ENCODE results near the gene TMEM179B.
"Not testable (repeated sequence)": the region's sequence is repeated elsewhere in the genome, so short reads cannot be mapped to it uniquely, and the experiment has no call there.

The TMEM179B gene

GRCh38 chr11:62787005-62787759, at the start of gene TMEM179B:
Gene TMEM179B (plus strand): TSS chr11:62787402. CDS start chr11:62787432, 30 bp downstream.
- peak; percentile 92 for DNase-seq

- no peak for DNase-seq
Measured at GRCh38 chr11:62747475-62748160, 39.6 kb upstream of the TMEM179B start.

GRCh38 chr11:62749931-62750330, 37.3 kb upstream of the TMEM179B start:
- not testable (repeated sequence) for DNase-seq

- DNase-seq: no peak
Measured at GRCh38 chr11:62752177-62752785, 34.9 kb upstream of the TMEM179B start.

GRCh38 chr11:62752994-62753735, 34.0 kb upstream of the TMEM179B start:
- DNase-seq: no peak

GRCh38 chr11:62753736-62754603, 33.2 kb upstream of the TMEM179B start, which contains the start of gene ZBTB3:
Gene ZBTB3 (minus strand): TSS chr11:62754160. CDS start chr11:62753664, 496 bp downstream.
- peak; percentile 97 for DNase-seq

- DNase-seq: no peak
Measured at GRCh38 chr11:62755086-62755615, 32.1 kb upstream of the TMEM179B start.

GRCh38 chr11:62757846-62758788, 29.1 kb upstream of the TMEM179B start:
- no peak for DNase-seq

GRCh38 chr11:62760867-62761227, 26.4 kb upstream of the TMEM179B start:
- not testable (repeated sequence) for DNase-seq

GRCh38 chr11:62770778-62771143, 16.4 kb upstream of the TMEM179B start:
- no peak for DNase-seq

- DNase-seq: peak; percentile 95
Measured at GRCh38 chr11:62771144-62772021, 15.8 kb upstream of the TMEM179B start, which contains the start of gene TAF6L. Gene TAF6L (plus strand): TSS chr11:62771396. CDS start chr11:62775784, 4,388 bp downstream.

- no peak for DNase-seq
Measured at GRCh38 chr11:62774407-62774806, 12.8 kb upstream of the TMEM179B start.

- no peak for DNase-seq
Measured at GRCh38 chr11:62775646-62776045, 11.6 kb upstream of the TMEM179B start.

- no peak for DNase-seq
Measured at GRCh38 chr11:62777389-62777788, 9.8 kb upstream of the TMEM179B start.

- DNase-seq: no peak
Measured at GRCh38 chr11:62778441-62778840, 8.8 kb upstream of the TMEM179B start.

GRCh38 chr11:62782753-62783152, 4.4 kb upstream of the TMEM179B start:
- DNase-seq: no peak

GRCh38 chr11:62786318-62787004, 741 bp upstream of the TMEM179B start:
- peak; percentile 31 for DNase-seq

- DNase-seq: no peak
Measured at GRCh38 chr11:62788991-62789390, 1.8 kb downstream of the TMEM179B start.

- DNase-seq: no peak
Measured at GRCh38 chr11:62789576-62789975, 2.4 kb downstream of the TMEM179B start.
